ENCODE data around the gene DNAH17. TPM values are rescaled to one million over a fixed set of nuclear protein-coding genes. Genes with fewer than 3 reads are reported as not detected.
A peak's percentile ranks its signal among the peaks of the same experiment; 100 is the strongest.

Gene DNAH17
- total RNA-seq, 1 experiment from 2014 or later = 0.69 TPM

DNA sequence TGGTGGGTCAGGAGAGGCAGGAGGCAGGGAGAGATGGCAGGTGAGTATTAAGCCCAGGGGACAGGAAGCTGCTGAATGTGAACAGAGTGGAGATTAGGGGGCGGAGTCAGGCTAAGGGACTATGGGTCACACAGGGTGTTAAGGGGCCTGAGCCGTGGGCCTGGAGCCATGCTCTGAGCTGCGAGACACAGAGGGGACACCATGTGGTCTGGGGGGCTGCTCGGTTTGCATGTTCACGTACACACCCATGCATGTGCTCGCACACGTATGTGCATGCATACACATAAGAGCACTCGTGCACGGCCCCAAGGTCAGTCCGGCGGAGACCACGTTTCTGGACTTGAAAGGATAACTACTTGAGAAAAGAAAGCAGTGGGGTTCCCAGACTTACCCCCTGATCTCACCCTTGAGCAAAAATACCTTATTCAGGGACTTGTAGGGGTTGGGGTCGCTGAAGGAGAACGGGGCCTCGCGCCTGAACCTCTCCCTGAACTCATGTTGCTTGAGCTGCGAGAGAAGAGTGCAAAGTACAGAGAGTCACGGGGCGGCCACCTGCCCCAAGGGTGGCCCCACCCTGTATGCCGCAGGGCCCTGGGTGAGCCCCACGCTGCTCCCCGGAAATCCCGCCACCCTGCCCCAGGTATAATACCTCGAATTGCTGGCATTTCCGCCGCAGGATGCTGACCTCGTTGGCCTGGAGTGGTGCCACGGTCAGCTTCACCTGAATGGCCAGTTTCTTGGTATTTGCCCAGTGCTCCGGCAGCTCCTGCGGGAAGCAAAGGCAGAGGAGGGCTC is 50.8 kb downstream of the DNAH17 start:
- no peak for TF ChIP-seq CBX3 (IDR thresholded peaks at IDR 0.05; ENCODE audit: low read depth)
- no peak for TF ChIP-seq SP1 (IDR thresholded peaks at IDR 0.05; ENCODE audit: low read depth)
- no peak for TF ChIP-seq EGR1 (IDR thresholded peaks at IDR 0.05; ENCODE audit: low read depth)
- TF ChIP-seq, protein P1, sequence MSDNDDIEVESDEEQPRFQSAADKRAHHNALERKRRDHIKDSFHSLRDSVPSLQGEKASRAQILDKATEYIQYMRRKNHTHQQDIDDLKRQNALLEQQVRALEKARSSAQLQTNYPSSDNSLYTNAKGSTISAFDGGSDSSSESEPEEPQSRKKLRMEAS (IDR thresholded peaks at IDR 0.05) = no peak
- no peak for TF ChIP-seq TCF7L2 (IDR thresholded peaks at IDR 0.05; ENCODE audit: borderline replicate concordance, extremely low read depth, insufficient read depth, insufficient read length)
- TF ChIP-seq, protein P2, sequence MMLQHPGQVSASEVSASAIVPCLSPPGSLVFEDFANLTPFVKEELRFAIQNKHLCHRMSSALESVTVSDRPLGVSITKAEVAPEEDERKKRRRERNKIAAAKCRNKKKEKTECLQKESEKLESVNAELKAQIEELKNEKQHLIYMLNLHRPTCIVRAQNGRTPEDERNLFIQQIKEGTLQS (IDR thresholded peaks at IDR 0.05) = no peak
- TF ChIP-seq ZNF274 (IDR thresholded peaks at IDR 0.05; ENCODE audit: low read depth, low read length) = no peak
- TF ChIP-seq POLR2AphosphoS5 (IDR thresholded peaks at IDR 0.05; ENCODE audit: low read depth, low read length) = no peak
- no peak for TF ChIP-seq EZH2 (IDR thresholded peaks at IDR 0.05)
- TF ChIP-seq JUND (IDR thresholded peaks at IDR 0.05) = no peak
- no peak for TF ChIP-seq POLR2A (IDR thresholded peaks at IDR 0.05; ENCODE audit: borderline replicate concordance, extremely low read depth, insufficient read depth, insufficient read length)
- TF ChIP-seq CEBPB (IDR thresholded peaks at IDR 0.05; ENCODE audit: low read depth) = no peak
- no peak for TF ChIP-seq ELF1 (IDR thresholded peaks at IDR 0.05; ENCODE audit: borderline replicate concordance, low read depth)
- TF ChIP-seq, protein P3, sequence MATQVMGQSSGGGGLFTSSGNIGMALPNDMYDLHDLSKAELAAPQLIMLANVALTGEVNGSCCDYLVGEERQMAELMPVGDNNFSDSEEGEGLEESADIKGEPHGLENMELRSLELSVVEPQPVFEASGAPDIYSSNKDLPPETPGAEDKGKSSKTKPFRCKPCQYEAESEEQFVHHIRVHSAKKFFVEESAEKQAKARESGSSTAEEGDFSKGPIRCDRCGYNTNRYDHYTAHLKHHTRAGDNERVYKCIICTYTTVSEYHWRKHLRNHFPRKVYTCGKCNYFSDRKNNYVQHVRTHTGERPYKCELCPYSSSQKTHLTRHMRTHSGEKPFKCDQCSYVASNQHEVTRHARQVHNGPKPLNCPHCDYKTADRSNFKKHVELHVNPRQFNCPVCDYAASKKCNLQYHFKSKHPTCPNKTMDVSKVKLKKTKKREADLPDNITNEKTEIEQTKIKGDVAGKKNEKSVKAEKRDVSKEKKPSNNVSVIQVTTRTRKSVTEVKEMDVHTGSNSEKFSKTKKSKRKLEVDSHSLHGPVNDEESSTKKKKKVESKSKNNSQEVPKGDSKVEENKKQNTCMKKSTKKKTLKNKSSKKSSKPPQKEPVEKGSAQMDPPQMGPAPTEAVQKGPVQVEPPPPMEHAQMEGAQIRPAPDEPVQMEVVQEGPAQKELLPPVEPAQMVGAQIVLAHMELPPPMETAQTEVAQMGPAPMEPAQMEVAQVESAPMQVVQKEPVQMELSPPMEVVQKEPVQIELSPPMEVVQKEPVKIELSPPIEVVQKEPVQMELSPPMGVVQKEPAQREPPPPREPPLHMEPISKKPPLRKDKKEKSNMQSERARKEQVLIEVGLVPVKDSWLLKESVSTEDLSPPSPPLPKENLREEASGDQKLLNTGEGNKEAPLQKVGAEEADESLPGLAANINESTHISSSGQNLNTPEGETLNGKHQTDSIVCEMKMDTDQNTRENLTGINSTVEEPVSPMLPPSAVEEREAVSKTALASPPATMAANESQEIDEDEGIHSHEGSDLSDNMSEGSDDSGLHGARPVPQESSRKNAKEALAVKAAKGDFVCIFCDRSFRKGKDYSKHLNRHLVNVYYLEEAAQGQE (IDR thresholded peaks at IDR 0.05; ENCODE audit: low read depth) = no peak
- no peak for TF ChIP-seq YY1 (IDR thresholded peaks at IDR 0.05; ENCODE audit: extremely low read depth, insufficient replicate concordance, low read depth, low read length)
- no peak for TF ChIP-seq RAD21 (IDR thresholded peaks at IDR 0.05; ENCODE audit: low read depth)
- no peak for TF ChIP-seq SIN3A (IDR thresholded peaks at IDR 0.05; ENCODE audit: low read depth)
- no peaks in the 10 kb centered on the region for H4K20me1 ChIP-seq (ENCODE audit: insufficient read depth)
- BruUV-seq (replicated peaks) = no TSS peak
- ChIA-PET CTCF (interaction anchor here (0.9 kb wide), 1 partner anchor 33 kb away, joined by 3 read pairs; no protein-coding TSS in a partner anchor), RAD21 (ENCODE audit: low non-redundant PET in 1 of 2, low total read pairs in 2 of 2, uncharacterized antibody in 2 of 2, unreplicated experiment in 2 of 2) (no interaction called here), POLR2A (interaction anchor here (0.8 kb wide), 1 partner anchor 105 kb away, joined by 3 read pairs; no protein-coding TSS in a partner anchor)
- no peaks in the 10 kb centered on the region for H3K9me2 ChIP-seq (ENCODE audit: insufficient read depth)
- no peak overlapping the region for H3K4me2 ChIP-seq (ENCODE audit: low read length)
- no peaks in the 10 kb centered on the region for H3K36me3 ChIP-seq (ENCODE audit: control insufficient read depth in 1 of 2, insufficient read depth in 2 of 2, low read length in 2 of 2)
- H3K4me1 ChIP-seq (ENCODE audit: control insufficient read depth in 1 of 2, insufficient read depth in 2 of 2, low read length in 2 of 2) = peaks cover 4 to 8% of the 10 kb centered on the region in 2 experiments; a peak in 3 of 4 replicates
- no peak overlapping the region for H3K27ac ChIP-seq (ENCODE audit: low read depth, low read length)
- intact Hi-C loops (cut with micrococcal nuclease) = no loop called here
- DNase-seq (ENCODE audit: low read depth, low spot score) (no peak), ATAC-seq (peak; percentile 43)
- no peak overlapping the region for H3K9ac ChIP-seq (ENCODE audit: low read length)
- no peak overlapping the region for H3K4me3 ChIP-seq (replicated peaks in 1 of 2; ENCODE audit: low read depth in 1 of 2, low read length in 2 of 2)
- no peak overlapping the region for H2AFZ ChIP-seq (ENCODE audit: low read depth, low read length, poor library complexity, severe bottlenecking)
- H3K27me3 ChIP-seq (ENCODE audit: insufficient read depth, low read length) = no peaks in the 10 kb centered on the region
- H3K9me3 ChIP-seq (ENCODE audit: control insufficient read depth in 1 of 2, insufficient read depth in 1 of 2, low read depth in 1 of 2, low read length in 2 of 2) = no peaks in the 10 kb centered on the region
- H3K79me2 ChIP-seq (ENCODE audit: insufficient read depth, low read length) = no peaks in the 10 kb centered on the region

All from HCT116 (cell line).